ENCODE results near the gene CPT1A. TPM values are rescaled to one million over a fixed set of nuclear protein-coding genes. Genes with fewer than 3 reads are reported as not detected.
"Not testable (repeated sequence)": the region's sequence is repeated elsewhere in the genome, so short reads cannot be mapped to it uniquely, and the experiment has no call there.

Gene CPT1A
- total RNA-seq: 56.1 and 57.4 TPM in 2 replicates

DNA sequence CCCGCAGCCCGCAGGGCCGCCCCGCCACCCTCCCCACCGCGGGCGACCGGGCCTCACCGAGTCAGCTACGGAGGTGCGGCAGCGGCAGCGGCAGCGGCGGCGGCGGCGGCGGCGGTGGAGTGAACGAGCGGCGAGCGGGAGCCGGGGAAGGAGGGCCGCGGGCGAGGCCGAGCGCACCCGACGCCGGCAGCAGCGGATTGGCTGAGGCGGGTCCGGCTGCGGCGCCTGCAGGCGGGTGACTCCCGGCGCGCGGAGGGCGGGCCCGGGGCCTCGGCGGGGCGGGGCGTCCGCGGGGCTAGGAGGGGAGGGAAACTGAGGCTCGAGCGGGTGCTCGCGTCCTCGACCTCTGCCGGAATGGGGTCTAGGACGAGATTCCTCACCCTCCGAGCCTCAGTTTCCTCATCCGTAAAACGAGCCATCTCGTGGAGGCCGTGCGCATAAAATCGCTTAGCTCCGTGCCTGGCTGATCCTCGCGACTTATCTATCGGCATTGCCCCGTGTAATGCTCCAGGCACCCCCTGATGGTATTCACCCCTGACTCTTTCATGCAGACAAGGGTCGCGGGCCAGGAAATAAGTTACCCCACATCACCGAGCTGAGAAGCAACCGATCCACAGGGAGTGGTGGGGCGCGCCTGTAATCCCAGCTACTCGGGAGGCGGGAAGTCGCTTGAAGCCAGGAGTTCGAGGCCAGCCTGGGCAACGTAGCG lies at the start of gene CPT1A:
Gene CPT1A (minus strand): TSS at position 199 of the 709 bp plus-strand sequence. CDS start 26,442 bp downstream, outside the sequence.
- intact Hi-C loops (cut with micrococcal nuclease): no loop called here

DNA sequence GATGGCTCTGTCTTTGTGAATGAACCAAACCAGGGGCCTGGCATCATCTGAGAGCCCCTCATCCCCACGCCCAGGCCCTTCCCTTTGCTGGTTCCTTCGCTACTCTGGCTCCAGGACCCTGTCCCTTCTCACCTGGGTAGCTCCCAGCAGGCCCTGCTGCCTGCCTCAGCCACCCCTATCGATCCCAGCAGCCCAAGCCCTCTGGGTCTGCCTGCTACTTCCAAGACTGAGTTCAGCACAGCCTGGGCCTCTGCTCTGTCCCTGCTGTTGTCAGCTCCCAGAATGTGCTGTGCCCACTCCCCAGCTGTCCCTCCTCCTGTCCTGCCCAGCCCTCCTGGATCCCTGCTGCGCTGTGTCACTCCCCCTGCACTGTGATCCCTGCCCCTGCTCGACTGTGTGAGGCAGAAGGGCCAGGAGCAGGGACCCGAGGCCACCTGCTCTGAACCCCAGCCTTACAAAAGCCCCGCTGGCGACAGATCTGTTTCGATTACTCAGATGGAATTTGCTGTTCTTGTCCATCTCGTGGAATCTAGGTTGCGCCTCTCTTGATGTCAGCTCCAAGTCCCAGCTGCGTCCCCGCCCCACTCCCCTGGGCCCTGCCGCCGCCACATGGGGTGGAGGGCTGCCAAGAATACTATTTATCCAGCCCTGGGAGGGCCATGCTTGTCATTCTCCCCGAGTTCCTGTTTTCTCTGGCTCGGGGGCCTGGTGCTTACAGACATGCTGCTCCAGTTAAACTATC lies 48.9 kb upstream of the CPT1A start:
- intact Hi-C loops (cut with micrococcal nuclease): no loop called here

DNA sequence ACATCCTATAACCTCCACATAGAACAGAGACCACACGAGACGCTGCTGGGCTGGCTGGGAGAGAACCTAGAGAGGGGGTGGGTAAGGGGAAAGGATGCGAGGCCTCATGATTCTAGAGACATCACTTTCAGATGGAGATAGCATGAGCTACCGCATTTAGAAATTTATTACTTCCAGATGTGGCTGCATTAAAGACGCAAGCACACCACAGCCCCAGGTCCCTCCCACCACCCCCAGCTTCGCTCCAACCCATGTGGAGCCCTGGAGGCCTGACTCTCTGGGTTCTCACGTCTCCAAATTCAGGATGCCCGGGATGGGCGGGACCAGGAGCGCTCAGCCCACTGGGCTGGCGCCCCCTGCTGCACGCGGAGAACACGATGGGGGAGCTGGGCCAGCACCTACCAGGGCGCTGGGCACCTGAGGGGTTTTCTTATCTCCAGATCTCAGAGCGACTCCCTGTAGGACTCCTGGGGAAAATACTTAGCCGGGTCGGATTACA lies 48.3 kb upstream of the CPT1A start:
- intact Hi-C loops (cut with micrococcal nuclease): no loop called here

DNA sequence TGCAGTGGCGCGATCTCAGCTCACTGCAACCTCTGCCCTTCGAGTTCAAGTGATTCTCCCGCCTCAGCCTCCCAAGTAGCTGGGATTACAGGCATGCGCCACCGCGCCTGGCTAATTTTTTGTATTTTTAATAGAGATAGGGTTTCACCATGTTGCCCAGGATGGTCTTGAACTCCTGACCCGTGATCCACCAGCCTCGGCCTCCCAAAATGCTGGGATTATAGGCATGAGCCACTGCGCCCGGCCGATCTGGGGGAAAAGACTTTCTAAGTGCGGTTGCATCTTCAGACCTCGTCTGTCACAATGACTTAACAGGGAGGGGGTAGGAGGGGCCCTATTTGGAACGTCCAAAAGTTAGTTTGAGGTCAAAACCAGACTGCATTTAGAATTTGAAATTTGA lies 43.1 kb upstream of the CPT1A start:
- intact Hi-C loops (cut with micrococcal nuclease): not testable (repeated sequence)

DNA sequence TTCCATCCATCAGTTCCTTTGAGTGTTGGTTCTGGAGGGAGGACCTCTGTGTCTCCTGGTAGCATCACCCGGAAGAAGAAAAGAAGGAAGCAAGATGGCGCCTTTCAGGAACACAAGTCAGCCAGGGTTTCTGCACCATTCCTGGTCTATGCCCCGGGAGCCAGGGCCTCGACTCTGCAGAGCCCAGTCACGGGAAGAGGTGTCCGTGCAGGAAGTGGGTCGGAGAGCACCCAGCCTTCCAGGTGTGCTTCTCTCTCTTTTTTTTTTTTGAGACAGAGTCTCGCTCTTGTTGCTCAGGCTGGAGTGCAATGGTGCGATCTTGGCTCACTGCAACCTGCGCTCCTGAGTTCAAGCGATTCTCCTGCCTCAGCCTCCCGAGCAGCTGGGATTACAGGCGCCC lies 40.7 kb upstream of the CPT1A start:
- intact Hi-C loops (cut with micrococcal nuclease): no loop called here

DNA sequence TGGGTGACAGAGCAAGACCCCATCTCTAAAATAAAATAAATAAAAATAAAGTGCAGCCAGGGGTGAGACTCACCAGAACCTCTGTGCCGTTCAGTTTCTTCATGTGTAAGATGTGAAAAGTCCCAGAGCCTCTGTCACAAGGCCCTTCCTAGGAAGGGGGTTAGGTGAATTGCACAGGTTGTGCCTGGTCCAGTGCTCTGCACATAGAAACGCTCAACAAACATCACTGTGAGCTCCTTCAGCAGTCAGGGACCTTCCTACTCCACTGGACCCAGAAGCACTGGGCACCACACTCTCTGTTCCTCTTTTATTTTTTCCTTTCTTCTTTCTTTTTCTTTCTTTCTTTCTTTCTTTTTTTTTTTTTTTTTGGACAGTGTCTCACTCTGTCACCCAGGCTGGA lies 39.6 kb upstream of the CPT1A start:
- intact Hi-C loops (cut with micrococcal nuclease): no loop called here

DNA sequence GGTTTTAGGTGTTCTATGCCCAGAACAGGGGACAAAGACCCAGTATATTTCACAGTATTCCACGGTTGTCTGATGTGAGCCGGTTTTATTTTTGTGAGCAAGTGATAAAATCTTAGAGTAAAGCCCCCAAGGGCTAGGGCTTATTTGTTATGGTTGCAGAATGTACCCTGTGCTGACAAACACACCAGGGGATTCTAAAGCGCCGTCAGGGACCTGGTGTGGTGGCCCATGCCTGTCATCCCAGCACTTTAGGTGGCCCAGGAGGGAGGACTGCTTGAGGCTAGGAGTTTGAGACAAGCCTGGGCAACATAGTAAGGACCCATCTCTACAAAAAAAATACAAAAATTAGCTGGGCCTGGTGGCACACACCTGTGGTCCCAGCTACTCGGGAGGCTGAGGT lies 39.1 kb upstream of the CPT1A start:
- intact Hi-C loops (cut with micrococcal nuclease): no loop called here

DNA sequence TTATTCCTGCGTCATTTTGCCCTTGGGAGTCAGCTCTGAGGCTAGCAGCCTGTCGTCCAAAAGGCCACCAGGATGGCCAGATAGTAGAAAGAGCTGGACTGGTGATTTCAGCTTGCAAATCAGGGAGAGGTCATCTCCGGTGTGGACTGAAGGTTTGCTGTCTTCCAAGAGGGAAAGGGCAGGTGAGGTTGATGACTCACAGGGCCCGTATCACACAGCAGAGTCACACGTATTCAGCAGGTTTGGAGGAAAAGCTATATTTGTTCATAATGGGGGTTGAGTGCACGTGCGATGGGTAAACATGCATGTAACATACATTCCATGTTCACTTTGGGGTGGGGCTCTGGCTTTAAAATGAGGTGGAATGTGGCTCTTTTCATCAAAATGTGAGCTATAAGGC lies 36.3 kb upstream of the CPT1A start:
- intact Hi-C loops (cut with micrococcal nuclease): no loop called here

DNA sequence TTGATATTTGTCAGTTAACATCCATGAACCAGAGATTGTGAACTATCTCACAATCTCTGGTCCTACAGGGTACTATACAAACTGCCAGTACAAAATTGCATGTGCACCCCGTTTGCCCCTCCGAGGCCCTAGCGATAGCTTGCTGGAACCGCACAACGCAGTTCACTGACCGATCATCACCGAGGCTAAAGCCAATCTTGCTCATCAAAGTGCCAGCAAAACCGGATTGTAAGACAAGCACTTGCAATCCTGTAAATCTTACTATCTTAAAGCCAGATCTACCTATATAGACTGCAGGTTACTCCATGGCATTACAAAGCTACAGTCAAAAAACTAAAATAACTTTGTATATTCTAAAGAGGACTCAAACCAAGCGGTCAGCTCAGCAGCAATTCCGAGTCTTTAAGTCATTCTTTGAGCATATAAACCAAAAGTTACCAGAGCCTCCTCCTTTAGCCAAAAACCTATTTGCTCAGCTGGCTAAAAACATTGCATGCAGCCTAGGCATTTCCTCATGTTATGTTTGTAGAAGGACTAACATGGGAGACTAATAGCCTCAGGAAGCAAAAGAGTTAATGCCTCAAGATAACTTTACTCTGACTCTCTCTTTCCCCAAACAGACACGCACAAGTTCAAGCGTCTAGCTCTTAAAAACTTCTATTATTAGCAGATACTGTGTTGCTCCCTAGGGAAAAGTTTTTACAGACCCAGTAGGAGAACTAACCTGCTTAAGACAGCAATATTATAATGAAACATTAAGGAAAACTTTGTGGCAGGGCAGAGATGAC lies 30.7 kb upstream of the CPT1A start:
- intact Hi-C loops (cut with micrococcal nuclease): no loop called here

DNA sequence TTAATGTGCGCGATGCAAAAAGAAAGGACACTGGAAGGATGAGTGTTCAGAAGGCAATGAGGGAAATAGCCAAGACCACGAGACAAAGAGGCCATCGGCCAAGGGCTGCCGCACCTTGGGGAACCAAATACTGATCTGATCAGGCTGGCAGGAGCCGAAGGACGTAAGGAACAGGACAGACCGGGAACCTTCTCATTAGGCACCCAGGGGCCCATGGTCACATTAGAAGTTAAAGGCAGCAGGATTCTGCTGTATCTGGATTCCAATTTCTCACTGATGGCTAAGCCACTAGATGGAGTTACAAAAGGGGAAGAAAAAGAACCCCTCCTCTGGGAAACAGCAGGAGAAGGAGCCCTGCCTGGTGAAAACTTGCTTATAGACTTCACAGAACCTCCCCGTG lies 28.8 kb upstream of the CPT1A start:
- intact Hi-C loops (cut with micrococcal nuclease): no loop called here

DNA sequence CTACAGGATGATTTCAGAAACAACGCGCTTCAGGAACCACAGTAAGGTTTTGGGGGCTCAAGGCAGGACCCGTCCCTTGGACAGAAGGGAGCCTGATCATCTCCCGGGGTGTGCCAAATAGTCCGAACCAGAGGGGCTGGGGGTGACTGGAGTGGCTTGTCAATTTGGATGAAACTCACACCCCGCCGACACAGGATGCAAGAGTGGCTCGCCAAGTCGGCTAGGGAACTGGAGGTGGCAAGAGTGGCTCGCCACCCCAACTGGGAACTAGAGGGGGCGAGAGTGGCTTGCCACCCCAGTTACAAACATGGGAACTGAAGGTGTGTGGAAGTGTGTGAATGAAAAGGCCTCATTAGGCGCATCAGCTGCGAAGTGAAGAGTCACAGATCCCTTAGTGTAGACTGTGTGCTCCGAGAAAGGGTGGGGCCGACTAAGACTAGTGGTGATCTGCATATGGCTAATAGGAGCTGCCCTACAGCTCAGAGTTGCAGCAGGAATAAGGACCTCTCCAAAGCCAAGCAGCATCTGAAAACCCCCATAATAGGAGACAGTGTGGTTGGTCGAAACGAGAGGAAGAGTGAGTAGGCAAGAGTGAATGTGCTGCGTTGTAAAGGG lies 26.6 kb upstream of the CPT1A start:
- intact Hi-C loops (cut with micrococcal nuclease): no loop called here

DNA sequence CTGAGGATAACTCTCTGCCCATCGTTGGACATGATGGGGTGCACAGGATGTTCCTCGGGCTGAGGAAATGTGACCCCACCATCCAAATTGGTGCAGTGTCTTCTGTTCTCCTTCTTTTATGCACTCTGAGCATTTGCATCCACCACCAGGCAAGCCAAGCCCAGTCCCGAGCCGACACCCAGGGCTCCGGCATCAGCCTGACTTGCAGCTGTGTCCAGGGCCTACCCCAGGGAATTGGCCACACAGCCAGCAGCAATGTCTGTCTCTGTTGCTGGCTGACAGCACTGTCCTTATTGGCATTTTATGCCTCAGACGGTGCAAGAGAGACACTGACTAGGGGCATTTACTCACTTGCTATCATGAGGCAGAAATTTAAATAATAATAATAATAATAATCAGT lies 25.4 kb upstream of the CPT1A start:
- intact Hi-C loops (cut with micrococcal nuclease): no loop called here

DNA sequence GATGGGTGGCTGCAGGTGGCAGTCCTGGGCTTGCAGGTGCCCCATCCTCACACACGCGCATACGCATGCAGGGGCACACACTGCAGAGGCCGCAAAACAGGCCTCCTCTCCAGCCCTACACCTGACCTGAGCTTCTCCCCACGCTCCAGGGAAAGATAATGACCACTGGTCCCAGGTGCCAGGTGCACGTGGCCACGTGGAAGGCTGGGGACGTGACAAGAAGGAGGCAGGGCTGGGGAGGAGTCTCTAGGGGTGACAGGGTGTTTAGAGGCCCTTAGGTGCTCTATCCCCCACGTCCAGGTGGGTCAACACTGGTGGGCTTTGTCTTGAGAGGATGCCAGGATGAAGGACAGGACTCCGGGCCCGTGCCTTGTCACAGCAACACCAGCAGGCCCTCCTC lies 23.5 kb upstream of the CPT1A start:
- intact Hi-C loops (cut with micrococcal nuclease): no loop called here

DNA sequence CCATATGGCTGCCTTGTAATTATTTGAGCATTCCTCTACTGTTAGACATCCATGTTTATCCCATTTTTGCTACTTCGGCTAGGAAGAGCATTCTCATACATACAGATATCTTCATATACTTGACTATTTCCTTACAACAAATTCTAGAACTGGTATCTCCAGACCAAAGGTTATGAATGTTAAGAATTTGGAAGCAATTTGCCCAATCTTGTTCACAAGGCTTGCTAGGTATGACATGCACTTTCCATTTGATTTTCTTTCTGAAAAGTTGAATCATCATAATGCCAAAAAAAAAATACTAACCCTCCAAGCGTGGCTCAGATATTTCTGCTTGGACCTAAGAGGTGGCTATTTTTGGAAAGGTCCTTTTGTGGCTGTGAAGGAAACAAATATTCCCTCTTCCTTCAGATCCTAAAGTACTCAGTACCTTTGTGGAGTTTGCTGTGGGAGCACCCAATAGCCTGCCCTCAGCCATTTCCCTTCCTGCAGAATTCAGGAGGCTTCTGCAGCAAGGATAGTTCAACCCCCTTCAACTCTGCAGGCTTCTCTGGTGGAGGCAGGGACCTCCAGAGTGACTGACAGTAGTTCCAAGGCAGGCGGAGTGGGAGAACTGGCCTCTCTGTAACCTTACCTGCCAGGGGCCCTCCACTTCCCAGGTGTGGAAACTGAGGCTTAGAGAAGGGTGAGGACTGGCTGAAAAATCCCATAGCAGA lies 22.0 kb upstream of the CPT1A start:
- intact Hi-C loops (cut with micrococcal nuclease): no loop called here

DNA sequence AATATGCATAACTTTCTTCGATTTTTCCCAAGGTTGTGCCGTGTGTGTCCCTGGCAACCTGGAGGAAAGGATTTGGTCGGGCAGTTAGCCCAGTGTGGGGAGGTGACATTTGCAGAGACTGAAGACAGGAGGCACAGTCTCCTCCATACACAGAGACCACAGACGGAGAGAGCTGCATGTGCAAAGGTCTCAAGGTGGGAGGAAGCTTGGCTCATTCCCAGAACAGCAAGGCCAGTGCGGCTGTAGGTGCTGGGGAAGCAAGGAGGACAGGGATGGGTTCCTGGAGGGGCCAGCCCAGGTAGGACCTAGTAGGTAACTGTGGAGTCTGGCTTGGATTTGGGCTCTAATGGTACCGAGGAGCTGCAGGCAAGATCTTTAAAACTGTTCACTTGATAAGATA lies 20.7 kb upstream of the CPT1A start:
- intact Hi-C loops (cut with micrococcal nuclease): no loop called here

DNA sequence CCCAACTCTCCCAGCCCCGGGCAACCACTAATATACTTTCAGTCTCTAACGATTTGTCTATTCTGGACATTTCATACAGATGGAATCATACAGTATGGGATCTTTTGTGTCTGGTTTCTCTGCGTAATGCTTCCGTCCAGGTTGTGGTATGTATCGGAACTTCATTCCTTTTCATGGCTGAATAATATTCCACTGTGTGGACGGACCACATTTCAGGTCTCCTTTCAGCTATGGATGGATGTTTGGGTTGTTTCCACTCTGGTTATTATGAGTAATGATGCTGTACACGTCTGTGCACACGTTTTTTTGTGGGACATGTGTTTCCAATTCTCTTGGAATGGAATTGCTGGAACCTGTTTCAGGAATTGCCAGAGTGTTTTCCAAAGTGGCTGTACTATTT lies 17.4 kb upstream of the CPT1A start:
- intact Hi-C loops (cut with micrococcal nuclease): no loop called here

DNA sequence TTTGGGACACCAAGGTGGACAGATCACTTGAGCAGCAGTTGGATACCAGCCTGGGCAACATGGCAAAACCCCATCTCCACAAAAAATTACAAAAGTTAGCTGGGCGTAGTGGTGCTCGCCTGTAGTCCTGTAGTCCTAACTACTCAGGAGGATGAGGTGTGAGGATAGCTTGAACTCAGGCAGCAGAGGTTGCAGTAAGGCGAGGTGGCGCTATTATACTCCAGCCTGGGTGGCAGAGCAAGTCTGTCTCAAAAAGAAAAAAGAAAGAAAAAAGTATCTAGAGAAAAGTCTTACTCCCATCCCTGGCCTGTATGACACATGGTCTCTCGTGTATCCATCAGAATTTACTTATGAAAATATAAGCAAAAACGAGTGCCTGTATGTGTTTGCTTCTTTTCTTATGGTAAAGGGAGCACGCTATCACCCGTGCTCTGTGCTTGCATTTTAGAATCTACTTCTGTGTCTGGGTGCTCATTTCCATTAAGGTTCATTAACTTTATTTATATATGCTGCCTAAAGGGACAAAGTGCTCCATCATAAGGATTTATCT lies 15.4 kb upstream of the CPT1A start:
- intact Hi-C loops (cut with micrococcal nuclease): no loop called here

DNA sequence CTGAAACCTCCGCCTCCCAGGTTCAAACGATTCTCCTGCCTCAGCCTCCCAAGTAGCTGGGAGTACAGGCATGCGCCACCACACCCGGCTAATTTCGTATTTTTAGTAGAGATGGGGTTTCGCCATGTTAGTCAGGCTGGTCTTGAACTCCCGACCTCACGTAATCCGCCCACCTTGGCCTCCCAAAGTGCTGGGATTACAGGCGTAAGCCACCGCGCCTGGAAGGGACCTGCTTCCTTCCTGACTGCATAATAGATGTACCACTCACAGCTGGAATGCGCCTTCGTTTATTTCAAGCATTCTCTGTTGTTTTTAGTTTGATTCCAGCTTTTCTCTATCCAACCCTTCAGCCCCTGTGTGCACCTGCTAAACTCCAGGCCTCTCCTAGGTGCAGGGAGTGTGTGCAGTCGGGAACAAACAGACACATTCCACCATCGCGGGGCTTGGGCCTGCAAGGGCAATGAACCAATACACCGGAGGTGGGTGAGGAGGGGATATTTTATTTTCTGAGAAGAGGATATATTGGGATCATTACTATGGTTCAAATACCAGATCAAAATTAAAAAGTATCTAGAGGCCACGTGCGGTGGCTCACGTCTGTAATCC lies 14.8 kb upstream of the CPT1A start:
- intact Hi-C loops (cut with micrococcal nuclease): not testable (repeated sequence)

DNA sequence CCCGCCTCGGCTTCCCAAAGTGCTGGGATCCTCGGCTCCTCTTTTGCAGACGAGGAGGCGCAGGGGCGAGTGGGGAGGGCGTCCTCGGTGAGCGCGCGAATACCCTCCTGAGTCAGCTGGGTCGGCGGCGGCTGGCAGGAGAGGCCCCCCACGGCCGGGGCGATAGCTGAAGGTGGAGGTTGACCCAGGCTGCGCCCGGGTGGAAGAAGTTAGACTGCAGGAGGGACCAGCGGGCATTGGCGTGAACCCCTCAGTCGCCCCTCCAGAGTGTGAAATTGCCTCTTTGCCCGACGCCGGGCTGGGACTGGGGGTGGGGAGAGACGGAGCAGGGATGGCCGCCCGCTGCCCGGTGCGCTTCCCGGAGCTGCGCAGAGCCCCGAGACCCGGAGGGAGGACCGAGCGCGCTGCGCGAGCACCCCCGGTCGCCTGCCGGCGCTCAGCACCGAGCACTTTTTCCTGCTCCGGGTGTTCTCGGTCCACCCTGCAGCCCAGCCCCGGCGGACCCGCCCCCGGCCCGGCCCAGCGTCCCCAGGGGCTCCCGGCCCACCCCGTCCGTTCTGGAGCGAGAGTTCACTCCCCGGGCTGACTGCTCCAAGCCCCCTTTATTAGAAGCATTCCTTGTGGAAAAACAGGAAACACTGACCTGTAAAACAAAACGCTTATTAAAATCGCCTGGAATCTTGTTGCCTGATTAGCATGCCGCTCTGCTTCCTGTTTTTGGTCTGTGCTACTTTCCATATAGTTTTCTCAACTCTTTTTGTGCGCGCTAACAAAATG lies 13.7 kb upstream of the CPT1A start:
- intact Hi-C loops (cut with micrococcal nuclease): no loop called here

Measured in T-helper 2 cell treated with Interferon-gamma antibody and Interleukin-4, amounts not matched to agents 100 ng/mL and 5 ng/mL, for 36 hours (primary cell).